ENCODE data around the gene DET1.

- TF ChIP-seq CTCF (IDR thresholded peaks at IDR 0.05) (no peak), POLR2A (IDR thresholded peaks at IDR 0.05) (no peak)
Observed at GRCh38 chr15:88493844-88494243, 52.6 kb downstream of the DET1 start.

Data from heart left ventricle (tissue), 13 donors.